Heart left ventricle (tissue), 16 donors: Measurements from ENCODE around the gene STRN4. TPM values are rescaled to one million over a fixed set of nuclear protein-coding genes. Genes with fewer than 3 reads are reported as not detected.

Experiments
- ATAC-seq, 4 donors: fragments of 200-7000 bp; cut with Tn5 transposase; one replicate each; pipeline ENCODE4 v1.9.1; 2020 to 2022; ENCODE audit warnings: moderate library complexity in 4 of 4, mild to moderate bottlenecking in 3 of 4, moderate number of reproducible peaks in 1 of 4
- DNase-seq, 5 donors: peaks; one replicate each; pipeline ENCODE4 v3.0.0-alpha.2; 2020
- H3K27ac ChIP-seq, 12 donors: fragments of 200-600 bp; sonication (generic) in 4 of 12; one replicate each; pipeline versions ENCODE4 v1.5.0 to v1.8.0; 2016 to 2022; ENCODE audit warnings: mild to moderate bottlenecking in 2 of 12
- H3K27me3 ChIP-seq, 9 donors: fragments of 200-600 bp; sonication (generic) in 2 of 9; one replicate each; pipeline versions ENCODE4 v1.5.1 to v1.8.0; 2016 to 2022; ENCODE audit warnings: mild to moderate bottlenecking in 3 of 9
- H3K36me3 ChIP-seq, 9 donors: fragments of 200-600 bp; sonication (generic) in 2 of 9; one replicate each; pipeline versions ENCODE4 v1.5.0 to v1.8.0; 2018 to 2022; ENCODE audit warnings: mild to moderate bottlenecking in 2 of 9
- H3K4me1 ChIP-seq, 12 donors: fragments of 200-600 bp; sonication (generic) in 4 of 12; one replicate each; pipeline versions ENCODE4 v1.5.0 to v1.8.0; 2016 to 2022; ENCODE audit warnings: mild to moderate bottlenecking in 3 of 12
- H3K4me3 ChIP-seq, 12 donors: fragments of 200-600 bp; sonication (generic) in 4 of 12; one replicate each; pipeline versions ENCODE4 v1.5.0 to v1.8.0; 2017 to 2022; ENCODE audit warnings: mild to moderate bottlenecking in 9 of 12, moderate library complexity in 4 of 12
- H3K9me3 ChIP-seq, 12 donors: fragments of 200-600 bp; sonication (generic) in 4 of 12; one replicate each; pipeline versions ENCODE4 v1.5.0 to v1.8.0; 2016 to 2022; ENCODE audit warnings: mild to moderate bottlenecking in 1 of 12
- CTCF ChIP-seq, 12 donors: fragments of 200-600 bp; sonication (generic) in 4 of 12; IDR thresholded peaks; one replicate each; pipeline versions ENCODE4 v1.5.0 to v1.8.0; 2018 to 2022; ENCODE audit warnings: antibody characterized with exemption in 12 of 12, mild to moderate bottlenecking in 5 of 12
- POLR2A ChIP-seq, 2 donors: fragments of 450-650 bp; IDR thresholded peaks; one replicate each; pipeline ENCODE4 v1.6.1; 2017; ENCODE audit warnings: antibody characterized with exemption in 2 of 2, mild to moderate bottlenecking in 2 of 2, moderate library complexity in 2 of 2
- WGBS, 4 donors: extraction: QIAGEN DNeasy Blood & Tissue Kit in 2 of 4; methylation state at CpG; one replicate each; pipeline versions ENCODE4 v1.1.5 to v1.1.7; 2013 to 2018; 5-methylcytosine and 5-hydroxymethylcytosine counted together
- intact Hi-C, 10 donors: fragments of 100-400 bp; cut with DNase I; formaldehyde crosslinking; loops; one replicate each; pipeline versions ENCODE4 v1.11.1 to v1.14.2; 2022
- polyA plus RNA-seq, 2 donors: library from polyadenylated mRNA; stranded (reverse); fragments of 200-250 nt; gene quantifications; one replicate each; pipeline ENCODE4 v1.2.3, GENCODE V29; 2013
- total RNA-seq, 9 donors: library from RNA; depleted of rRNA in 2 of 9; stranded (reverse); fragments of >200 nt in 2 of 9; fragmentation: NEBNext Ultra II Directional in 3 of 9; extraction: Animal tissue kit (Norgen Biotek cat#: 25700) in 3 of 9; gene quantifications; one replicate each; pipeline versions ENCODE4 v1.1.0 to v1.2.4, GENCODE V29; 2016 to 2023
- donor health status: ischemic (EF 13 %, LVEDD 7.1; RV severe dilation, severe dysfunction).
- donor health status: healthy with polysubstance abuse.
- donor health status: DM: no; HTN: yes; CAD: no.
- donor health status: DM: no; HTN: no; CAD: no.
- donor health status: ischemic (EF 25% LVEDD 6.9; RV normal size, moderate dysfunction).
- donor health status: ischemic (EF 25% LVEDD 5.7; RV mildly dilated, moderate dysfunction).
- donor health status: healthy.
- donor health status: DM: yes; HTN: yes; CAD: no.
- donor health status: ischemic (EF 35%, LVEDD 5.7; RV mildly dilated, moderate dysfunction).
- donor health status: nonischemic (EF 11% LVEDD 7.7; RV severe dilation, severe dysfunction).
- donor health status: DM: yes; HTN: yes; CAD: no.
- donor health status: PGD.
- donor health status: ischemic (EF 29% LVEDD 5.4; RV normal size, mild dysfunction).
- donor health status: nonischemic (EF 23%, LVEDD 6.1; RV moderate dilation, normal function).

STRN4 gene
- total and polyA plus RNA-seq, 11 donors: 41.0 to 93.6 (median 53.7) TPM

DNA sequence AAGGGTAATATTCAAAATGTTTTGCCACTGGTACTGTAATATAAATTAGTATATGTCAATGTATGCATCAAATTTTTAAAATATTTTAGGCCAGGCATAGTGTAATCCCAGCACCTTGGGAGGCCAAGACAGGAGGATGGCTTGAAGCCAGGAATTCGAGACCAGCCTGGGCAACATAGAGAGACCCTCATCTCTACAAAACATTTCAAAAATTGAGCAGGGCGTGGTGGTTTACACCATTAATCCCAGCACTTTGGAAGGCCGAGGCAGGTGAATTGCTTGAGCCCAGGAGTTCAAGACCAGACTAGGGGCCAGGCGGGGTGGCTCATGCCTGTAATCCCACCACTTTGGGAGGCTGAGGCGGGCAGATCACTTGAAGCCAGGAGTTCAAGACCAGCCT is 14.1 kb upstream of the STRN4 start:
- peak overlapping the region in 2 of 12 donors; percentile 49 to 52 for H3K27ac ChIP-seq
- intact Hi-C loops: loop anchor here in 3 of 10 donors (5.0 to 10.0 kb wide), 2 partner anchors 62 to 234 kb away; no protein-coding TSS in a partner anchor
- no peak overlapping the region for H3K4me3 ChIP-seq
- DNase-seq: no peak
- no peak for TF ChIP-seq CTCF (IDR thresholded peaks at IDR 0.05)
- TF ChIP-seq POLR2A (IDR thresholded peaks at IDR 0.05): no peak
- no peak for ATAC-seq
- H3K36me3 ChIP-seq: peaks cover 0 to 18% (median 8%) of the 10 kb centered on the region in 9 donors
- H3K4me1 ChIP-seq: peaks cover 0 to 32% (median 5%) of the 10 kb centered on the region in 12 donors
- H3K9me3 ChIP-seq: no peaks in the 10 kb centered on the region
- 94 to 98% (median 95%) methylated on average over 5 of the region's 5 CpGs for WGBS, 4 donors
- no peaks in the 10 kb centered on the region for H3K27me3 ChIP-seq

DNA sequence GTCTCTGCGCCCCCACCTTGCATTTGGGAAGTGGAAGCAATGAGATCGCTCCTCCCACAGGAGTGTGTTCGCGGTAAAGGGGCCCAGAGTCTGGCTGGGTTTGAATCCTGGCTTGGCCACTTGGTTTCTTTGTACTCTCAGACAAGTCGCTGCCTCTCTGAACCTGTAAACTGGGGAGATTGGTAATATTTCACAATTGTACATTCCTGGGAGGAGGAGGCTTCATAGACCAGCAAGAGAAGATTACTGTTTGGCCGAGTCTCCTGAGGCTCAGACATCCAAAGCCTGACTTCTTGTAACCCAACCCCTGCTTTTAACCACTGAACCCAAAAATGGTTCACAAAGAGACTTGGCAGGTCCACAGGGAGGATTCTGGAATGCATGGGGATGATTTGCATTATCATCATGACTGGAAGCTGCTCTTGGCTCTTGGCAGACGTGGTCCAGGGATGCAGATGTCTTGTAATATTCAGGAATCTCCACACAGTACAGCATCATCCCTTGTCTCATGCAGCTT is 13.6 kb upstream of the STRN4 start:
- no peaks in the 10 kb centered on the region for H3K9me3 ChIP-seq
- H3K4me1 ChIP-seq: peaks cover 0 to 37% (median 6%) of the 10 kb centered on the region in 12 donors
- TF ChIP-seq POLR2A (IDR thresholded peaks at IDR 0.05) (no peak), CTCF (IDR thresholded peaks at IDR 0.05) (no peak)
- DNase-seq (no peak), ATAC-seq (no peak)
- no peak overlapping the region for H3K4me3 ChIP-seq
- WGBS, 4 donors: 65 to 72% (median 70%) methylated on average over 7 of the region's 7 CpGs
- no peaks in the 10 kb centered on the region for H3K27me3 ChIP-seq
- H3K36me3 ChIP-seq: peaks cover 0 to 18% (median 8%) of the 10 kb centered on the region in 9 donors
- intact Hi-C loops: loop anchor here in 8 of 10 donors (5.0 to 10.0 kb wide), 5 partner anchors 62 to 275 kb away; no protein-coding TSS in a partner anchor
- peak overlapping the region in 2 of 12 donors; percentile 42 to 49 for H3K27ac ChIP-seq

GRCh38 chr19:46759206-46759605 is 13.0 kb upstream of the STRN4 start:
- ATAC-seq (no peak), DNase-seq (no peak)
- 78 to 87% (median 82%) methylated on average over 6 of the region's 6 CpGs for WGBS, 4 donors
- no peak for TF ChIP-seq CTCF (IDR thresholded peaks at IDR 0.05)
- TF ChIP-seq POLR2A (IDR thresholded peaks at IDR 0.05): no peak
- Histone ChIP-seq H3K4me1 (peaks cover 0 to 42% (median 6%) of the 10 kb centered on the region in 12 donors), H3K36me3 (peaks cover 0 to 18% (median 8%) of the 10 kb centered on the region in 9 donors), H3K27ac (peak overlapping the region in 1 of 12 donors; percentile 42), H3K27me3 (no peaks in the 10 kb centered on the region), H3K4me3 (no peak overlapping the region), H3K9me3 (no peaks in the 10 kb centered on the region)
- intact Hi-C loops: loop anchor here in 6 of 10 donors (5.0 to 10.0 kb wide), 4 partner anchors 78 to 276 kb away; no protein-coding TSS in a partner anchor

DNA sequence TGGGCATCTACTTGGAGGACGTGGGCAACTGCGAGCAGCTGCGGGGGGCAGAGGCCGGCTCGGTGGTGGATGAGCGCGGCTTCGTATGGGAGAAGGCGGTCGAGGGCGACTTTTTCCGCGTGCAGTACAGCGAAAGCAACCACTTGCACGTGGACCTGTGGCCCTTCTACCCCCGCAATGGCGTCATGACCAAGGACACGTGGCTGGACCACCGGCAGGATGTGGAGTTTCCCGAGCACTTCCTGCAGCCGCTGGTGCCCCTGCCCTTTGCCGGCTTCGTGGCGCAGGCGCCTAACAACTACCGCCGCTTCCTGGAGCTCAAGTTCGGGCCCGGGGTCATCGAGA is 10.3 kb upstream of the STRN4 start:
- DNase-seq: no peak
- Histone ChIP-seq H3K4me1 (peaks cover 0 to 40% (median 6%) of the 10 kb centered on the region in 12 donors), H3K9me3 (no peaks in the 10 kb centered on the region), H3K36me3 (peaks cover 0 to 28% (median 15%) of the 10 kb centered on the region in 9 donors), H3K4me3 (no peak overlapping the region), H3K27me3 (no peaks in the 10 kb centered on the region), H3K27ac (no peak overlapping the region)
- ATAC-seq: no peak
- intact Hi-C loops: loop anchor here in 9 of 10 donors (2.0 to 10.0 kb wide), 7 partner anchors 32 to 278 kb away; partner anchors contain the start of gene SLC1A5 (in 1 of the 9)
- TF ChIP-seq CTCF (IDR thresholded peaks at IDR 0.05) (no peak), POLR2A (IDR thresholded peaks at IDR 0.05) (no peak)
- 70 to 85% (median 79%) methylated on average over 29 to 30 of the region's 30 CpGs for WGBS, 4 donors
